Dedifferentiated amniotic fluid mesenchymal stem cell (primary cell): ENCODE measurements around the gene MUC13.

Source experiments
- DNase-seq: peaks from one replicate; pipeline ENCODE4 v3.0.0-alpha.2; 2016; ENCODE audit errors: extremely low spot score

The MUC13 gene

GRCh38 chr3:124878561-124879336 is 55.8 kb downstream of the MUC13 start:
- DNase-seq: peak; percentile 70

GRCh38 chr3:124877674-124878073 is 56.9 kb downstream of the MUC13 start:
- no peak for DNase-seq

GRCh38 chr3:124876401-124876878 is 58.1 kb downstream of the MUC13 start:
- DNase-seq: no peak

- DNase-seq: no peak
These were observed 61.3 kb downstream of the MUC13 start for GRCh38 chr3:124873226-124873625.

- no peak for DNase-seq
These were observed 67.0 kb downstream of the MUC13 start for GRCh38 chr3:124867511-124867910.

- DNase-seq: no peak
These were observed 72.5 kb downstream of the MUC13 start for GRCh38 chr3:124862006-124862405.

- DNase-seq: no peak
These were observed 73.5 kb downstream of the MUC13 start for GRCh38 chr3:124861041-124861440.

GRCh38 chr3:124860599-124860998 is 74.0 kb downstream of the MUC13 start:
- peak; percentile 96 for DNase-seq

GRCh38 chr3:124859025-124859424 is 75.5 kb downstream of the MUC13 start:
- no peak for DNase-seq

- peak; percentile 45 for DNase-seq
These were observed 76.3 kb downstream of the MUC13 start for GRCh38 chr3:124858275-124858674.

GRCh38 chr3:124856677-124857076 is 77.9 kb downstream of the MUC13 start:
- no peak for DNase-seq
